ENCODE results near the gene DHX57.
"Not testable (repeated sequence)": the region's sequence is repeated elsewhere in the genome, so short reads cannot be mapped to it uniquely, and the experiment has no call there.

The DHX57 gene

GRCh38 chr2:38794235-38794946, 81.3 kb downstream of the DHX57 start:
- DNase-seq (ENCODE audit: low spot score), result no peak

GRCh38 chr2:38793511-38793910, 82.2 kb downstream of the DHX57 start:
- DNase-seq (ENCODE audit: low spot score), result no peak

GRCh38 chr2:38792751-38793150, 83.0 kb downstream of the DHX57 start:
- no peak for DNase-seq (ENCODE audit: low spot score)

- not testable (repeated sequence) for DNase-seq (ENCODE audit: low spot score)
These were observed 83.4 kb downstream of the DHX57 start for GRCh38 chr2:38792321-38792720.

GRCh38 chr2:38791744-38792143, 84.0 kb downstream of the DHX57 start:
- DNase-seq (ENCODE audit: low spot score), result no peak

- no peak for DNase-seq (ENCODE audit: low spot score)
These were observed 86.0 kb downstream of the DHX57 start for GRCh38 chr2:38789691-38790090.

- DNase-seq (ENCODE audit: low spot score), result no peak
These were observed 87.4 kb downstream of the DHX57 start for GRCh38 chr2:38788306-38788705.

GRCh38 chr2:38783586-38783985, 92.1 kb downstream of the DHX57 start:
- DNase-seq (ENCODE audit: low spot score), result no peak

GRCh38 chr2:38778687-38779082, 97.0 kb downstream of the DHX57 start:
- no peak for DNase-seq (ENCODE audit: low spot score)

GRCh38 chr2:38776531-38776930, 99.2 kb downstream of the DHX57 start:
- no peak for DNase-seq (ENCODE audit: low spot score)

GRCh38 chr2:38775921-38776225, 99.9 kb downstream of the DHX57 start:
- DNase-seq (ENCODE audit: low spot score), result no peak

GRCh38 chr2:38775097-38775920, 100.4 kb downstream of the DHX57 start:
- no peak for DNase-seq (ENCODE audit: low spot score)

- DNase-seq (ENCODE audit: low spot score), result no peak
These were observed 104.1 kb downstream of the DHX57 start for GRCh38 chr2:38771632-38772031.

GRCh38 chr2:38765551-38765950, 110.2 kb downstream of the DHX57 start:
- DNase-seq (ENCODE audit: low spot score), result no peak

- DNase-seq (ENCODE audit: low spot score), result no peak
These were observed 110.6 kb downstream of the DHX57 start for GRCh38 chr2:38765149-38765548.

- no peak for DNase-seq (ENCODE audit: low spot score)
These were observed 112.0 kb downstream of the DHX57 start for GRCh38 chr2:38763728-38764127.

- DNase-seq (ENCODE audit: low spot score), result no peak
These were observed 112.5 kb downstream of the DHX57 start for GRCh38 chr2:38763228-38763627.

GRCh38 chr2:38755891-38756290, 119.8 kb downstream of the DHX57 start:
- DNase-seq (ENCODE audit: low spot score), result not testable (repeated sequence)

GRCh38 chr2:38754506-38754905, 121.2 kb downstream of the DHX57 start:
- no peak for DNase-seq (ENCODE audit: low spot score)

GRCh38 chr2:38754049-38754448, 121.7 kb downstream of the DHX57 start:
- no peak for DNase-seq (ENCODE audit: low spot score)

GRCh38 chr2:38751596-38752410, 123.9 kb downstream of the DHX57 start:
- peak; percentile 46 for DNase-seq (ENCODE audit: low spot score)

GRCh38 chr2:38750891-38751595, 124.7 kb downstream of the DHX57 start, which contains the start of gene SRSF7:
SRSF7 (minus strand) TSS chr2:38751361; CDS start chr2:38751256, 105 bp downstream.
- DNase-seq (ENCODE audit: low spot score), result peak; percentile 96
